KBM-7 (cell line): ENCODE results near the gene EFCAB12.
A peak's percentile ranks its signal among the peaks of the same experiment; 100 is the strongest.
"Not testable (repeated sequence)": the region's sequence is repeated elsewhere in the genome, so short reads cannot be mapped to it uniquely, and the experiment has no call there.

Source experiments
- DNase-seq: peaks from one replicate; pipeline ENCODE4 v3.0.0-alpha.2; 2015
- in situ Hi-C: fragments of 300-500 bp; cut with MboI; formaldehyde crosslinking; loops from 2 replicates; pipeline ENCODE4 v1.14.3; 2020; ENCODE audit warnings: low sequenced_read_pairs, low pct_unique_long_range_greater_than_20kb, mixed read lengths

Gene EFCAB12

GRCh38 chr3:129402616-129403015, 25.8 kb downstream of the EFCAB12 start:
- in situ Hi-C loops: no loop called here
- no peak for DNase-seq

- in situ Hi-C loops: no loop called here
Observed at GRCh38 chr3:129402210-129402609, 26.2 kb downstream of the EFCAB12 start.

GRCh38 chr3:129399895-129400357, 28.5 kb downstream of the EFCAB12 start:
- in situ Hi-C loops: no loop called here

More at GRCh38 chr3:129402210-129402609, 26.2 kb downstream of the EFCAB12 start:
- no peak for DNase-seq

GRCh38 chr3:129399145-129399894, 29.1 kb downstream of the EFCAB12 start:
- in situ Hi-C loops: no loop called here
- peak; percentile 97 for DNase-seq

More at GRCh38 chr3:129399895-129400357, 28.5 kb downstream of the EFCAB12 start:
- DNase-seq: no peak

- DNase-seq: no peak
Observed at GRCh38 chr3:129398803-129399144, 29.7 kb downstream of the EFCAB12 start.

GRCh38 chr3:129393760-129394564, 34.5 kb downstream of the EFCAB12 start:
- in situ Hi-C loops, DNase-seq: not testable (repeated sequence)

More at GRCh38 chr3:129398803-129399144, 29.7 kb downstream of the EFCAB12 start:
- in situ Hi-C loops: no loop called here

- no peak for DNase-seq
- in situ Hi-C loops: no loop called here
Observed at GRCh38 chr3:129393271-129393670, 35.2 kb downstream of the EFCAB12 start.

GRCh38 chr3:129392106-129392887, 36.1 kb downstream of the EFCAB12 start:
- DNase-seq, in situ Hi-C loops: not testable (repeated sequence)

GRCh38 chr3:129391583-129391982, 36.9 kb downstream of the EFCAB12 start:
- DNase-seq, in situ Hi-C loops: not testable (repeated sequence)

- in situ Hi-C loops: no loop called here
- DNase-seq: no peak
Observed at GRCh38 chr3:129389572-129389937, 38.9 kb downstream of the EFCAB12 start.

- DNase-seq, in situ Hi-C loops: not testable (repeated sequence)
Observed at GRCh38 chr3:129388791-129389571, 39.5 kb downstream of the EFCAB12 start.

GRCh38 chr3:129387487-129387886, 40.9 kb downstream of the EFCAB12 start:
- in situ Hi-C loops: no loop called here
- DNase-seq: no peak

GRCh38 chr3:129386984-129387383, 41.5 kb downstream of the EFCAB12 start:
- no peak for DNase-seq
- in situ Hi-C loops: no loop called here

GRCh38 chr3:129385507-129385906, 42.9 kb downstream of the EFCAB12 start:
- in situ Hi-C loops, DNase-seq: not testable (repeated sequence)

- in situ Hi-C loops: no loop called here
- DNase-seq: no peak
Observed at GRCh38 chr3:129384594-129385323, 43.7 kb downstream of the EFCAB12 start.

- in situ Hi-C loops, DNase-seq: not testable (repeated sequence)
Observed at GRCh38 chr3:129384103-129384502, 44.3 kb downstream of the EFCAB12 start.

GRCh38 chr3:129383292-129383860, 45.1 kb downstream of the EFCAB12 start:
- in situ Hi-C loops: no loop called here
- DNase-seq: peak; percentile 71

GRCh38 chr3:129382366-129382765, 46.1 kb downstream of the EFCAB12 start:
- in situ Hi-C loops: no loop called here
- DNase-seq: no peak
